H1 (cell line): ENCODE data around the gene PNPLA1. TPM values are rescaled to one million over a fixed set of nuclear protein-coding genes. Genes with fewer than 3 reads are reported as not detected.

Experiments used
- CTCF ChIA-PET: fragments of 300-600 bp; sonication (Branson Sonifier 250); formaldehyde crosslinking; loops from one replicate; lab custom pipeline; 2021; ENCODE audit not compliant: partially characterized antibody; lab: Charles Lee
- POLR2A ChIA-PET: fragments of 300-600 bp; sonication (Branson Sonifier 250); formaldehyde crosslinking; loops from one replicate; lab custom pipeline; 2021; ENCODE audit warnings: inconsistent platforms; ENCODE audit not compliant: partially characterized antibody; lab: Charles Lee
- DNase-seq, 2 experiments: peaks; one replicate each; pipeline versions ENCODE4 v3.0.0 to v3.0.0-alpha.2; 2010 to 2022; ENCODE audit warnings: low spot score in 2 of 2, low read depth in 1 of 2, mixed read lengths in 1 of 2
- FAIRE-seq: peaks from 2 replicates; lab custom pipeline; 2011; peaks lifted over from hg19 to GRCh38; lab: Jason Lieb, UNC
- H2AFZ ChIP-seq: 2 replicates; pipeline ENCODE4 v1.8.1; 2012; ENCODE audit warnings: low read length, inconsistent platforms
- H2AK5ac ChIP-seq: 2 replicates; pipeline ENCODE4 v1.6.1; 2013; ENCODE audit warnings: low read depth, low read length
- H2BK120ac ChIP-seq: replicated peaks from 2 replicates; pipeline ENCODE3; 2013; ENCODE audit warnings: low read depth, low read length, inconsistent platforms
- H2BK12ac ChIP-seq: 2 replicates; pipeline ENCODE4 v1.6.1; 2013; ENCODE audit warnings: low read depth, low read length
- H2BK15ac ChIP-seq: 2 replicates; pipeline ENCODE4 v1.6.1; 2013; ENCODE audit warnings: low read length
- H2BK20ac ChIP-seq: 2 replicates; pipeline ENCODE4 v1.6.1; 2013; ENCODE audit warnings: low read length
- H2BK5ac ChIP-seq: 2 replicates; pipeline ENCODE4 v1.6.1; 2013; ENCODE audit warnings: low read depth, low read length
- H3K14ac ChIP-seq: 2 replicates; pipeline ENCODE4 v1.6.1; 2013; ENCODE audit warnings: inconsistent platforms; ENCODE audit not compliant: insufficient read length
- H3K18ac ChIP-seq: 2 replicates; pipeline ENCODE4 v1.6.1; 2013; ENCODE audit warnings: low read length; ENCODE audit errors: extremely low read depth
- H3K23ac ChIP-seq: 2 replicates; pipeline ENCODE4 v1.6.1; 2013; ENCODE audit warnings: inconsistent platforms; ENCODE audit not compliant: insufficient read length
- H3K23me2 ChIP-seq: 2 replicates; pipeline ENCODE4 v1.6.1; 2013; ENCODE audit warnings: low read depth, low read length
- H3K27ac ChIP-seq: 2 replicates; pipeline ENCODE4 v1.6.1; 2011; ENCODE audit warnings: low read depth, low read length, inconsistent platforms
- H3K27me3 ChIP-seq, 4 experiments: replicated peaks in 1 of 4; 1 replicate in 1 of 4; 2 replicates in 3 of 4; pipeline versions ENCODE4 v1.6.1 to v1.8.1; 2011 to 2013; ENCODE audit warnings: low read length in 3 of 4, mild to moderate bottlenecking in 3 of 4, inconsistent platforms in 2 of 4, mixed read lengths in 2 of 4, moderate library complexity in 1 of 4; ENCODE audit not compliant: control insufficient read depth in 3 of 4, insufficient read depth in 3 of 4; ENCODE audit errors: extremely low read depth in 1 of 4
- H3K36me3 ChIP-seq, 4 experiments: 2 replicates each; pipeline versions ENCODE4 v1.6.1 to v1.8.1; 2011 to 2013; ENCODE audit warnings: mild to moderate bottlenecking in 4 of 4, low read length in 3 of 4, moderate library complexity in 2 of 4, control low read depth in 1 of 4, inconsistent platforms in 1 of 4; ENCODE audit not compliant: insufficient read depth in 4 of 4, control insufficient read depth in 2 of 4
- H3K4ac ChIP-seq: replicated peaks from 2 replicates; pipeline ENCODE3; 2013; ENCODE audit warnings: low read length, low read depth, mixed read lengths, inconsistent platforms; ENCODE audit not compliant: insufficient read length
- H3K4me1 ChIP-seq, 4 experiments: replicated peaks in 1 of 4; 1 replicate in 1 of 4; 2 replicates in 3 of 4; pipeline versions ENCODE4 v1.6.1 to v1.8.1; 2011 to 2013; ENCODE audit warnings: low read length in 3 of 4, inconsistent platforms in 2 of 4, mixed read lengths in 1 of 4; ENCODE audit not compliant: insufficient read depth in 4 of 4, control insufficient read depth in 3 of 4
- H3K4me2 ChIP-seq, 2 experiments: 2 replicates each; pipeline versions ENCODE4 v1.6.1 to v1.8.1; 2011 to 2013; ENCODE audit warnings: low read depth in 2 of 2, low read length in 2 of 2, control low read depth in 1 of 2, inconsistent platforms in 1 of 2, mild to moderate bottlenecking in 1 of 2; ENCODE audit not compliant: insufficient read depth in 1 of 2
- H3K4me3 ChIP-seq, 4 experiments: fragments of 200-600, 300-600 bp in 1 of 4; sonication (generic), shearing (Covaris generic), sonication (Bioruptor Twin) in 1 of 4; 2 replicates each; pipeline versions ENCODE4 v1.5.1 to v1.8.1; 2011 to 2016; ENCODE audit warnings: low read length in 4 of 4, low read depth in 3 of 4, control low read depth in 2 of 4, inconsistent platforms in 2 of 4, mild to moderate bottlenecking in 2 of 4, mixed read lengths in 1 of 4, moderate library complexity in 1 of 4; ENCODE audit not compliant: insufficient read depth in 2 of 4; ENCODE audit errors: extremely low read depth in 1 of 4
- H3K56ac ChIP-seq: replicated peaks from 2 replicates; pipeline ENCODE3; 2013; ENCODE audit warnings: low read depth, mild to moderate bottlenecking, mixed read lengths, low read length, inconsistent platforms; ENCODE audit not compliant: insufficient read length
- H3K79me1 ChIP-seq: 2 replicates; pipeline ENCODE4 v1.6.1; 2013; ENCODE audit warnings: low read depth, low read length, control low read depth
- H3K79me2 ChIP-seq, 2 experiments: 2 replicates each; pipeline versions ENCODE4 v1.6.1 to v1.8.1; 2012 to 2013; ENCODE audit warnings: low read length in 2 of 2, mild to moderate bottlenecking in 2 of 2, inconsistent platforms in 1 of 2; ENCODE audit not compliant: insufficient read depth in 2 of 2, control insufficient read depth in 1 of 2
- H3K9ac ChIP-seq, 4 experiments: replicated peaks in 1 of 4; 1 replicate in 1 of 4; 2 replicates in 3 of 4; pipeline versions ENCODE4 v1.6.1 to v1.8.1; 2011 to 2013; ENCODE audit warnings: low read depth in 3 of 4, low read length in 3 of 4, control low read depth in 2 of 4, mild to moderate bottlenecking in 2 of 4, moderate library complexity in 2 of 4, inconsistent platforms in 1 of 4; ENCODE audit errors: extremely low read depth in 1 of 4
- H3K9me3 ChIP-seq, 2 experiments: 2 replicates each; pipeline versions ENCODE4 v1.6.1 to v1.8.1; 2012 to 2013; ENCODE audit warnings: mild to moderate bottlenecking in 2 of 2, moderate library complexity in 2 of 2, control low read depth in 1 of 2, inconsistent platforms in 1 of 2, low read depth in 1 of 2, low read length in 1 of 2, mixed read lengths in 1 of 2; ENCODE audit not compliant: insufficient read depth in 2 of 2
- H4K20me1 ChIP-seq, 2 experiments: replicated peaks in 1 of 2; 2 replicates each; pipeline versions ENCODE3 to v1.8.1; 2011 to 2013; ENCODE audit warnings: inconsistent platforms in 2 of 2, low read length in 2 of 2, mild to moderate bottlenecking in 1 of 2; ENCODE audit not compliant: insufficient read depth in 2 of 2, control insufficient read depth in 1 of 2
- H4K5ac ChIP-seq: 2 replicates; pipeline ENCODE4 v1.6.1; 2013; ENCODE audit warnings: low read length, low read depth, mixed read lengths, inconsistent platforms; ENCODE audit not compliant: insufficient read length
- H4K8ac ChIP-seq: 2 replicates; pipeline ENCODE4 v1.8.0; 2013; ENCODE audit warnings: mild to moderate bottlenecking, moderate library complexity, low read length, inconsistent platforms; ENCODE audit not compliant: insufficient read depth; ENCODE audit errors: extremely low read depth
- H4K91ac ChIP-seq: replicated peaks from 2 replicates; pipeline ENCODE3; 2013; ENCODE audit warnings: low read length, mixed read lengths, inconsistent platforms; ENCODE audit not compliant: insufficient read length
- CTCF ChIP-seq, 3 experiments: IDR thresholded peaks; 1 replicate in 2 of 3; 2 replicates in 1 of 3; pipeline versions ENCODE4 v1.5.1 to v1.6.1; 2011; ENCODE audit warnings: low read length in 3 of 3, mild to moderate bottlenecking in 3 of 3, inconsistent platforms in 2 of 3, low read depth in 1 of 3, moderate library complexity in 1 of 3; ENCODE audit not compliant: insufficient read depth in 1 of 3; ENCODE audit errors: control extremely low read depth in 1 of 3
- HDAC2 ChIP-seq, 2 experiments: fragments of 300-600 bp in 1 of 2; sonication (generic) in 1 of 2; IDR thresholded peaks; 2 replicates each; pipeline ENCODE4 v1.6.1; 2011 to 2012; ENCODE audit warnings: low read depth in 2 of 2, low read length in 2 of 2, mild to moderate bottlenecking in 2 of 2, moderate library complexity in 2 of 2, borderline replicate concordance in 1 of 2, inconsistent platforms in 1 of 2
- JUND ChIP-seq: IDR thresholded peaks from 2 replicates; pipeline ENCODE4 v1.6.1; 2011; ENCODE audit warnings: mild to moderate bottlenecking, improper control_type of control experiment, low read length
- KDM4A ChIP-seq: IDR thresholded peaks from one replicate; pipeline ENCODE4 v1.7.1; 2012; ENCODE audit warnings: low read depth, mild to moderate bottlenecking, moderate library complexity, low read length, inconsistent platforms; ENCODE audit not compliant: severe bottlenecking
- POLR2AphosphoS5 ChIP-seq: IDR thresholded peaks from 2 replicates; pipeline ENCODE4 v1.6.1; 2011; ENCODE audit warnings: low read depth, low read length
- RAD21 ChIP-seq, 2 experiments: IDR thresholded peaks in 1 of 2; conservative IDR thresholded peaks in 1 of 2; 2 replicates each; pipeline ENCODE4 v1.6.1; 2011; ENCODE audit warnings: low read depth in 2 of 2, low read length in 2 of 2, improper control_type of control experiment in 1 of 2, inconsistent platforms in 1 of 2, mild to moderate bottlenecking in 1 of 2, moderate library complexity in 1 of 2
- SIN3A ChIP-seq, 2 experiments: IDR thresholded peaks in 1 of 2; conservative IDR thresholded peaks in 1 of 2; 2 replicates each; pipeline ENCODE4 v1.6.1; 2011 to 2012; ENCODE audit warnings: low read length in 2 of 2, improper control_type of control experiment in 1 of 2, low read depth in 1 of 2, mild to moderate bottlenecking in 1 of 2
- TEAD4 ChIP-seq: IDR thresholded peaks from 2 replicates; pipeline ENCODE4 v1.6.1; 2012; ENCODE audit warnings: low read depth, low read length, inconsistent platforms, mixed read lengths
- WGBS, 2 experiments: shearing (Covaris generic) in 1 of 2; methylation state at CpG; one replicate each; pipeline versions ENCODE4 v1.1.6 to v1.1.7; 2013 to 2015; ENCODE audit warnings: low lambda C conversion rate in 2 of 2, mixed read lengths in 2 of 2, inconsistent platforms in 1 of 2, low coverage in 1 of 2, missing lambda C conversion rate in 1 of 2; ENCODE audit not compliant: insufficient replicate concordance in 2 of 2, insufficient coverage in 1 of 2, insufficient read length in 1 of 2; ENCODE audit errors: extremely low coverage in 1 of 2, missing lambda C conversion rate in 1 of 2; 5-methylcytosine and 5-hydroxymethylcytosine counted together
- polyA plus RNA-seq, 7 experiments: library from polyadenylated mRNA; depleted of rRNA in 3 of 7; stranded (reverse) in 5 of 7; unstranded in 2 of 7; fragments of >200 nt in 5 of 7; fragments of 200-250 nt in 2 of 7; gene quantifications; 1 replicate in 5 of 7; 2 replicates in 1 of 7; 4 replicates in 1 of 7; pipeline versions ENCODE4 v1.2.1 to v1.2.3, GENCODE V29; 2011 to 2013; ENCODE audit warnings: missing spikeins in 2 of 7, mixed read lengths in 2 of 7
- total RNA-seq: library from RNA; stranded (reverse); fragmentation: NEBNext Ultra II Directional; extraction: Animal tissue kit (Norgen Biotek cat#: 25700); gene quantifications from 2 replicates; pipeline ENCODE4 v1.2.1, GENCODE V29; 2021

Gene PNPLA1
- total and polyA plus RNA-seq, 2 of the 8 experiments (the other 6 are each of a cell fraction or from before 2014, with no cell fraction given), result not detected

- no peak overlapping the region for H2AFZ ChIP-seq
- no peaks in the 10 kb centered on the region for H3K9me3 ChIP-seq
- 48% methylated on average over 6 of the region's 6 CpGs; no CpG with 5 or more reads in 1 of the 2 experiments for WGBS, 2 experiments
- H3K4me3 ChIP-seq, result no peak overlapping the region
- no peak overlapping the region for H2BK20ac ChIP-seq
- no peak overlapping the region for H4K5ac ChIP-seq
- no peak overlapping the region for H3K23ac ChIP-seq
- no peaks in the 10 kb centered on the region; a peak in 1 of 7 replicates for H3K27me3 ChIP-seq
- H2AK5ac ChIP-seq, result no peak overlapping the region
- DNase-seq (no peak), FAIRE-seq (peak; percentile 24)
- H2BK12ac ChIP-seq, result no peak overlapping the region
- CTCF ChIA-PET, result interaction anchor here (1.5 to 4.2 kb wide), 4 partner anchors 11 to 33 kb away, joined by 4 to 14 read pairs (median 8); no protein-coding TSS in a partner anchor
- peaks cover 0 to 16% (median 5%) of the 10 kb centered on the region in 4 experiments; a peak in 5 of 7 replicates for H3K4me1 ChIP-seq
- H3K4ac ChIP-seq, result no peak overlapping the region
- H3K27ac ChIP-seq, result no peak overlapping the region
- H2BK15ac ChIP-seq, result 0 out of 2 replicates have a peak overlapping the region, but pooled peaks have one; percentile 18
- no peak overlapping the region for H2BK120ac ChIP-seq
- no peak overlapping the region for H2BK5ac ChIP-seq
- no peak overlapping the region for H4K8ac ChIP-seq
- H3K23me2 ChIP-seq, result no peaks in the 10 kb centered on the region
- no peaks in the 10 kb centered on the region for H3K79me2 ChIP-seq
- H3K36me3 ChIP-seq, result no peaks in the 10 kb centered on the region
- no peak overlapping the region for H3K18ac ChIP-seq
- POLR2A ChIA-PET, result no interaction called here
- H3K4me2 ChIP-seq, result 0 out of 4 replicates have a peak overlapping the region, but pooled peaks of 1 of the 2 experiments have one; percentile 39
- H3K79me1 ChIP-seq, result no peaks in the 10 kb centered on the region
- H4K91ac ChIP-seq, result no peak overlapping the region
- no peak overlapping the region for H3K9ac ChIP-seq
- H4K20me1 ChIP-seq, result peaks cover 0 to 2% of the 10 kb centered on the region in 2 experiments
- no peak overlapping the region for H3K14ac ChIP-seq
- no peak overlapping the region for H3K56ac ChIP-seq
- no peak for TF ChIP-seq CTCF (IDR thresholded peaks at IDR 0.05; ENCODE audit: control extremely low read depth in 1 of 3, insufficient read depth in 1 of 3, low read depth in 1 of 3, low read length in 3 of 3)
- TF ChIP-seq RAD21 (IDR thresholded peaks at IDR 0.05 in 1 of 2, conservative IDR thresholded peaks at IDR 0.05 in 1 of 2; ENCODE audit: low read depth in 2 of 2, low read length in 2 of 2), result no peak
- TF ChIP-seq SIN3A (conservative IDR thresholded peaks at IDR 0.05 in 1 of 2, IDR thresholded peaks at IDR 0.05 in 1 of 2; ENCODE audit: low read depth in 1 of 2, low read length in 2 of 2), result peak in 1 of 2 experiments; percentile 55; a peak in 1 of 4 replicates
- no peak for TF ChIP-seq JUND
- no peak for TF ChIP-seq TEAD4
- peak in 1 of 2 experiments; percentile 73; a peak in 1 of 4 replicates for TF ChIP-seq HDAC2 (IDR thresholded peaks at IDR 0.05; ENCODE audit: borderline replicate concordance in 1 of 2, low read depth in 2 of 2, low read length in 2 of 2)
- TF ChIP-seq KDM4A, result no peak
- TF ChIP-seq POLR2AphosphoS5, result no peak
Observed at GRCh38 chr6:36327226-36327918, 57.5 kb downstream of the PNPLA1 start.
